Sigmoid colon (tissue), 4 donors: ENCODE measurements around the gene KRTAP5-11.
"Not testable (repeated sequence)": the region's sequence is repeated elsewhere in the genome, so short reads cannot be mapped to it uniquely, and the experiment has no call there.

ENCODE experiments used
- POLR2A ChIP-seq, 2 donors: fragments of 450-650 bp; IDR thresholded peaks; one replicate each; pipeline ENCODE4 v1.6.1; 2016; ENCODE audit warnings: antibody characterized with exemption in 2 of 2, mild to moderate bottlenecking in 2 of 2, moderate library complexity in 2 of 2
- POLR2AphosphoS5 ChIP-seq, 4 donors: sonication (generic); formaldehyde crosslinking; IDR thresholded peaks; one replicate each; pipeline ENCODE4 v1.6.1; 2017; ENCODE audit warnings: antibody characterized with exemption in 4 of 4
- TF ChIP-seq, protein P1 (sequence below), 4 experiments: fragments of 450-650 bp in 3 of 4; fragments of 200-600 bp in 1 of 4; IDR thresholded peaks; one replicate each; pipeline ENCODE4 v1.5.1; 2016 to 2019; ENCODE audit warnings: antibody characterized with exemption in 4 of 4, mild to moderate bottlenecking in 3 of 4, moderate library complexity in 2 of 4

DNA sequence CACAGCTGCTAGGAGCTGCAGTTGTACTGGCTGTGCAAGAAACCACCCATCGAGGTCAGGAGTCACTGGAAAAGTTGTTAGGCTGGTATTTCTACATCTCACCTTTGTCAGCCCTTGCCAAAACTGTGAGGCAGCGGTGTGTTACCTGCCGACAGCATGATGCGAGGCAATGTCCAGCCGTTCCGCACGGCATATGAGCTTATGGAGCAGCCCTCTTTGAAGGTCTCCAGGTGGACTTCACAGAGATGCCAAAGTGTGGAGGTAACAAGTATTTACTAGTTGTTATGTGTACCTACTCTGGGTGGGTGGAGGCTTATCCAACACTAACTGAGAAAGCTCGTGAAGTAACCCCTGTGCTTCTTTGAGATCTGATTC is 6.9 kb upstream of the KRTAP5-11 start:
- TF ChIP-seq, protein P1, sequence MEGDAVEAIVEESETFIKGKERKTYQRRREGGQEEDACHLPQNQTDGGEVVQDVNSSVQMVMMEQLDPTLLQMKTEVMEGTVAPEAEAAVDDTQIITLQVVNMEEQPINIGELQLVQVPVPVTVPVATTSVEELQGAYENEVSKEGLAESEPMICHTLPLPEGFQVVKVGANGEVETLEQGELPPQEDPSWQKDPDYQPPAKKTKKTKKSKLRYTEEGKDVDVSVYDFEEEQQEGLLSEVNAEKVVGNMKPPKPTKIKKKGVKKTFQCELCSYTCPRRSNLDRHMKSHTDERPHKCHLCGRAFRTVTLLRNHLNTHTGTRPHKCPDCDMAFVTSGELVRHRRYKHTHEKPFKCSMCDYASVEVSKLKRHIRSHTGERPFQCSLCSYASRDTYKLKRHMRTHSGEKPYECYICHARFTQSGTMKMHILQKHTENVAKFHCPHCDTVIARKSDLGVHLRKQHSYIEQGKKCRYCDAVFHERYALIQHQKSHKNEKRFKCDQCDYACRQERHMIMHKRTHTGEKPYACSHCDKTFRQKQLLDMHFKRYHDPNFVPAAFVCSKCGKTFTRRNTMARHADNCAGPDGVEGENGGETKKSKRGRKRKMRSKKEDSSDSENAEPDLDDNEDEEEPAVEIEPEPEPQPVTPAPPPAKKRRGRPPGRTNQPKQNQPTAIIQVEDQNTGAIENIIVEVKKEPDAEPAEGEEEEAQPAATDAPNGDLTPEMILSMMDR (IDR thresholded peaks at IDR 0.05), result not testable (repeated sequence)
- TF ChIP-seq POLR2AphosphoS5, POLR2A (IDR thresholded peaks at IDR 0.05): not testable (repeated sequence)
